ENCODE results near the gene LBP.

DNA sequence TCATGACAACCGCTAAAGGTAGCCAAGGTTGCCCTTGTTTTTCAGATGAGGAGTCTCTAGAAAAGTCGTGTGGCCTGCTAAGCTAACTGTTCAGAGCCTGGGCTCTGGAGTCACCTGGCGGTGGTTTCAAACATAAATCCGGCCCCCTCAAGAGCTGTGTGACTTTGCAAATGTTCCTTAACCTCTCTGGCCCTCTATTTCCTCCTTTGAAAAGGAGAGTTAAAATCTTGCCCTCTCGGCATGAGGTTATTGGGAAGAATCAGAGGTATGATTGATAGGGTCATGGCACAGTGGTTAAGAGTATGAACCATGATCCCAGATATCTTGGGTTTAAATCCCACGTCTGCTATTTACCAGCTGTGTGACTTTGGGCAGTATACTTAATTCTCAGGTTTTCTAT is 5.6 kb upstream of the LBP start:
- TF ChIP-seq POLR2A (IDR thresholded peaks at IDR 0.05; ENCODE audit: low read depth, low read length) = no peak
- TF ChIP-seq, protein P1, sequence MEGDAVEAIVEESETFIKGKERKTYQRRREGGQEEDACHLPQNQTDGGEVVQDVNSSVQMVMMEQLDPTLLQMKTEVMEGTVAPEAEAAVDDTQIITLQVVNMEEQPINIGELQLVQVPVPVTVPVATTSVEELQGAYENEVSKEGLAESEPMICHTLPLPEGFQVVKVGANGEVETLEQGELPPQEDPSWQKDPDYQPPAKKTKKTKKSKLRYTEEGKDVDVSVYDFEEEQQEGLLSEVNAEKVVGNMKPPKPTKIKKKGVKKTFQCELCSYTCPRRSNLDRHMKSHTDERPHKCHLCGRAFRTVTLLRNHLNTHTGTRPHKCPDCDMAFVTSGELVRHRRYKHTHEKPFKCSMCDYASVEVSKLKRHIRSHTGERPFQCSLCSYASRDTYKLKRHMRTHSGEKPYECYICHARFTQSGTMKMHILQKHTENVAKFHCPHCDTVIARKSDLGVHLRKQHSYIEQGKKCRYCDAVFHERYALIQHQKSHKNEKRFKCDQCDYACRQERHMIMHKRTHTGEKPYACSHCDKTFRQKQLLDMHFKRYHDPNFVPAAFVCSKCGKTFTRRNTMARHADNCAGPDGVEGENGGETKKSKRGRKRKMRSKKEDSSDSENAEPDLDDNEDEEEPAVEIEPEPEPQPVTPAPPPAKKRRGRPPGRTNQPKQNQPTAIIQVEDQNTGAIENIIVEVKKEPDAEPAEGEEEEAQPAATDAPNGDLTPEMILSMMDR (IDR thresholded peaks at IDR 0.05; ENCODE audit: extremely low read depth in 1 of 2, insufficient read depth in 1 of 2, low read depth in 1 of 2, low read length in 2 of 2) = no peak

All from endothelial cell of umbilical vein (primary cell).